Measurements from ENCODE around the gene FOXI2.

DNA sequence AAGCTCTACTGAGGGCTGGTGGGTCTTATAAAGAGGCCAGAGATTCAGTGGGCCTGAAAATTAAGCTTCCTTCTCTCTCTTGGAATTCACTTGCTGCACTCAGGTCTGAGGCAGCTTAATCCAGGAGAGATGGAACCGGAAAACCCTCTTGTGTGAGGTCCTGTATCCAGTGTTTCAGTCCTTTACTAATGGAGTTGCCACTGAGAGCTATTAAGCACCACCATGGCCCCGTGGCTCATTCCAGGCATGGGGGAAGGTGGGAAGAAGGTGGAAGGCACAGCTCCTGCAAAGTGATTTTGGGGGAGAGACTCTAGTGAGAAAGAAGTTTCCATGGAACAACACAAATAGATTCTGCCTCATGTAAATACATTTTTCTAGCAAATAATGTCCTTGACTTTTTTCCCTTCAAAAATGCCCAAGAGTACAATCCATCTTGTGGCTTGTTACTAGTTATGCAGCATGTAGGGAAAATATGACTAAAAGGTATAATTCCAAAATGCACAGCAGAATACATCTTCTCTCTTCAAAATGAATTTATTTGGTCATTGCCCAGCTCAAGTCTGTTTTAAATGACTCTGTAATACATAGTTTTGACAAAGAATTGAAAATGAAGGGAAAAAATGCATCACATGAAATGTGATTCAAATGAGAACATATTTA lies 46.7 kb upstream of the FOXI2 start:
- TF ChIP-seq, protein P1, sequence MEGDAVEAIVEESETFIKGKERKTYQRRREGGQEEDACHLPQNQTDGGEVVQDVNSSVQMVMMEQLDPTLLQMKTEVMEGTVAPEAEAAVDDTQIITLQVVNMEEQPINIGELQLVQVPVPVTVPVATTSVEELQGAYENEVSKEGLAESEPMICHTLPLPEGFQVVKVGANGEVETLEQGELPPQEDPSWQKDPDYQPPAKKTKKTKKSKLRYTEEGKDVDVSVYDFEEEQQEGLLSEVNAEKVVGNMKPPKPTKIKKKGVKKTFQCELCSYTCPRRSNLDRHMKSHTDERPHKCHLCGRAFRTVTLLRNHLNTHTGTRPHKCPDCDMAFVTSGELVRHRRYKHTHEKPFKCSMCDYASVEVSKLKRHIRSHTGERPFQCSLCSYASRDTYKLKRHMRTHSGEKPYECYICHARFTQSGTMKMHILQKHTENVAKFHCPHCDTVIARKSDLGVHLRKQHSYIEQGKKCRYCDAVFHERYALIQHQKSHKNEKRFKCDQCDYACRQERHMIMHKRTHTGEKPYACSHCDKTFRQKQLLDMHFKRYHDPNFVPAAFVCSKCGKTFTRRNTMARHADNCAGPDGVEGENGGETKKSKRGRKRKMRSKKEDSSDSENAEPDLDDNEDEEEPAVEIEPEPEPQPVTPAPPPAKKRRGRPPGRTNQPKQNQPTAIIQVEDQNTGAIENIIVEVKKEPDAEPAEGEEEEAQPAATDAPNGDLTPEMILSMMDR (IDR thresholded peaks at IDR 0.05), result no peak
- TF ChIP-seq ZFX (IDR thresholded peaks at IDR 0.05; ENCODE audit: borderline replicate concordance), result no peak

Measured in 22Rv1 (cell line).